Prostate gland (tissue), 2 donors: ENCODE results near the gene GBP2. TPM values are rescaled to one million over a fixed set of nuclear protein-coding genes. Genes with fewer than 3 reads are reported as not detected.
A peak's percentile ranks its signal among the peaks of the same experiment; 100 is the strongest.

Source experiments
- DNase-seq: peaks from one replicate; pipeline ENCODE4 v3.0.0-alpha.2; 2019; ENCODE audit warnings: low spot score
- H3K27ac ChIP-seq, 2 donors: fragments of 200-600 bp; sonication (generic); 2 replicates each; pipeline ENCODE4 v1.5.1; 2017 to 2019
- H3K27me3 ChIP-seq: fragments of 200-600 bp; sonication (generic); replicated peaks from 2 replicates; pipeline ENCODE4 v1.5.1; 2019; ENCODE audit not compliant: insufficient read depth
- H3K36me3 ChIP-seq, 2 donors: fragments of 200-600 bp; sonication (generic); 1 replicate in 1 of 2; 2 replicates in 1 of 2; pipeline versions ENCODE4 v1.5.1 to v1.8.1; 2017 to 2019
- H3K4me1 ChIP-seq: fragments of 200-600 bp; sonication (generic); replicated peaks from 2 replicates; pipeline ENCODE4 v1.5.1; 2019
- H3K4me3 ChIP-seq, 2 donors: fragments of 200-600 bp; sonication (generic); 2 replicates each; pipeline ENCODE4 v1.5.1; 2017 to 2019
- H3K9me3 ChIP-seq: fragments of 200-600 bp; sonication (generic); 2 replicates; pipeline ENCODE4 v1.5.1; 2017
- CTCF ChIP-seq, 4 experiments: fragments of 200-600 bp in 2 of 4; fragments of 450-650 bp in 2 of 4; sonication (generic) in 2 of 4; IDR thresholded peaks; 1 replicate in 3 of 4; 2 replicates in 1 of 4; pipeline ENCODE4 v1.5.1; 2016 to 2019; ENCODE audit warnings: antibody characterized with exemption in 4 of 4, mild to moderate bottlenecking in 2 of 4, moderate library complexity in 2 of 4
- POLR2A ChIP-seq: fragments of 450-650 bp; IDR thresholded peaks from one replicate; pipeline ENCODE4 v1.6.1; 2016; ENCODE audit warnings: antibody characterized with exemption, mild to moderate bottlenecking
- POLR2AphosphoS5 ChIP-seq: sonication (generic); formaldehyde crosslinking; IDR thresholded peaks from one replicate; pipeline ENCODE4 v1.6.1; 2017; ENCODE audit warnings: antibody characterized with exemption
- WGBS: methylation state at CpG from one replicate; pipeline ENCODE4 v1.1.5; 2018; 5-methylcytosine and 5-hydroxymethylcytosine counted together
- intact Hi-C: fragments of 100-400 bp; cut with DNase I; formaldehyde crosslinking; loops from one replicate; pipeline ENCODE4 v1.14.2; 2022
- total RNA-seq, 2 donors: library from RNA; depleted of rRNA; stranded (reverse); fragments of >200 nt; gene quantifications; one replicate each; pipeline ENCODE4 v1.1.0, GENCODE V29; 2016

The GBP2 gene, protein sequence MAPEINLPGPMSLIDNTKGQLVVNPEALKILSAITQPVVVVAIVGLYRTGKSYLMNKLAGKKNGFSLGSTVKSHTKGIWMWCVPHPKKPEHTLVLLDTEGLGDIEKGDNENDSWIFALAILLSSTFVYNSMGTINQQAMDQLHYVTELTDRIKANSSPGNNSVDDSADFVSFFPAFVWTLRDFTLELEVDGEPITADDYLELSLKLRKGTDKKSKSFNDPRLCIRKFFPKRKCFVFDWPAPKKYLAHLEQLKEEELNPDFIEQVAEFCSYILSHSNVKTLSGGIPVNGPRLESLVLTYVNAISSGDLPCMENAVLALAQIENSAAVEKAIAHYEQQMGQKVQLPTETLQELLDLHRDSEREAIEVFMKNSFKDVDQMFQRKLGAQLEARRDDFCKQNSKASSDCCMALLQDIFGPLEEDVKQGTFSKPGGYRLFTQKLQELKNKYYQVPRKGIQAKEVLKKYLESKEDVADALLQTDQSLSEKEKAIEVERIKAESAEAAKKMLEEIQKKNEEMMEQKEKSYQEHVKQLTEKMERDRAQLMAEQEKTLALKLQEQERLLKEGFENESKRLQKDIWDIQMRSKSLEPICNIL
- 10 to 100 TPM; 34.8 to 66.4 TPM for total RNA-seq

DNA sequence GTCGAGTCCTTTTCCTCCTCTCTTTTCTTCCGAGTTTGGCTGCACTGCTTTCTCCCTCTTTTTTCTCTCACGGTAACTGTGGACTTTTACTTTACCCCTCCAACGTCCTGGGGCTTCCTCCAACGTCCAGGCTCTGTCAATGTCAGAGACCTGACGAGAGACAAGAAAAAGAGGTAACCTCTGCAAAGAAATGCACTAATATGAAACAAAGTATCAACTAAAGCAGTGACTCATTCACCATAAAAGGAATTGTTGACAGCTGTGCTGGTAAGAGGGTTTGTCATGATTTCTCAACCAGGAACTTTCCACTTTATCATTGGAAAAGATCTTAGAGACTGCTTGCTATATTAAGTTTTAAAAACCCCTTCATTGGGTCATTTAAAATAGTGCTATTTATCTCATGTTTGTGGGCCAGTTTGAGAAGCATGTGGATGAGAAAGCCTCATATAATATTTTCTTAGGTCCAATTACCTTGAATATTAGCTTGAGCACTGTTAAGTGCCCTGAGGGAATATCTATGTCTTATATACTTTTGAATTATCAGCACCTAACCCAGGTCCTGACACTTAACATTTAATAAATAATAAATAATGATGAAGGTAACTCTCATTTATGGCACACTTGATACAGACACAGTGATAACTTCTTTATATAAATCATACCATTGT is at the start of gene GBP2:
Gene GBP2 (minus strand): TSS at position 202 of the 668 bp plus-strand sequence. CDS start 4,148 bp downstream, outside the sequence.
- Histone ChIP-seq H3K4me1 (no peaks in the 10 kb centered on the region), H3K36me3 (no peaks in the 10 kb centered on the region), H3K9me3 (no peaks in the 10 kb centered on the region), H3K27ac (peak within 1 kb of the TSS; percentile 78 to 83), H3K27me3 (no peaks in the 10 kb centered on the region), H3K4me3 (peak within 1 kb of the TSS; percentile 37 to 38)
- intact Hi-C loops, result no loop called here
- TF ChIP-seq CTCF (IDR thresholded peaks at IDR 0.05), result no peak
- TF ChIP-seq POLR2A, result peak; percentile 79
- peak; percentile 95 for TF ChIP-seq POLR2AphosphoS5
- peak; percentile 33 for DNase-seq
- 2% methylated on average over 6 of the region's 6 CpGs for WGBS

DNA sequence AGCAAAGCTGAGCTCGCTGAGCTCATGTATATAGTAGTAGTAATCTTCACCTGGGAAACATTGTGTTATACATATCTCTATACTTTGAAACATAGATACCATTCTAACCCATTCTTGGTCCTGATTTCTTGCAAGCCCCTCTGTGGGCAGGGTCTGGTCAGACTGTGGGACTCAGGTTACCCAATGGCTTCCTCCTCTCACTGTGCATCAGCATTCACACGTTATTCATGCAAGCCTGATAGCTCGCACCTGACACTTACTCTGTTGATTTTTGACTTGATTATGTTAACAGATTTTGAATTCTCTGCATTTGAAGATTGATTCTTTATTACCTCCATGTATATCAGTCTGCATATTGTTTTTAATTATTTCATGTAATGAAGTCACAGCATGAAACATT is 48.6 kb upstream of the GBP2 start:
- Histone ChIP-seq H3K4me3 (no peak overlapping the region), H3K27ac (no peak overlapping the region), H3K9me3 (no peaks in the 10 kb centered on the region), H3K36me3 (no peaks in the 10 kb centered on the region), H3K4me1 (no peaks in the 10 kb centered on the region), H3K27me3 (no peaks in the 10 kb centered on the region)
- intact Hi-C loops, result no loop called here
- 94% methylated on average over 3 of the region's 3 CpGs for WGBS
- no peak for DNase-seq
- TF ChIP-seq POLR2A (no peak), CTCF (IDR thresholded peaks at IDR 0.05) (no peak), POLR2AphosphoS5 (no peak)

DNA sequence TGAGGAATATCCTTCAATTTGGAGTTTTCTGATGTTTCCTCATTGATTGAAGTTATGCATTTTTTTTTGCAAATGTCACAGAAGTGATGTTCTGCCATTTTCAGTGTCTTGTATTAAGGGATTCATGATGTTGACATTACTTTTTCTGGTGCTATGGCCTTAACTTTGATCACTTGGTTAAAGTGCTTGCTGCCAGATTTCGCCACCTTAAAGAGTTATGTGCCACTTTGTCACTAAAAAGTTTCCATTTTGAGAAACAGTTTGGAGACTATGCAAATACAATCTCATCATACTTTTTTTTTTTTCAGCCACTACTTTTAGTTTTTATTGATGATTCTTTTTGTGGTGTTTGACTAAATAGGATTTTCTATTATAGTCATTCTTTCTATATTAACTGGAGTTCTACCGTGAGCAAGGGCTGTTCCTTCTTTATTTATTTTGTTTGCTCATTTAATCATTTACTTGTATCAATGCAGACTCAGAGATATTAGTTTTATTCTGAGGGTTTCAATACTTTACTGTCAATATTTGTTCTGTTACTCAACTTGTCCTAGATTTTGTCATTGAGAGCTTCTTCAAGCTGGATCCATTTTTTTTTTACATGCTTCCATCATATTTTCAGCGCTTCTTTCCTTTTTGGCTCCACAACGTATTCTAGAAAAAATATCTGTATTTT is 46.7 kb upstream of the GBP2 start:
- no peaks in the 10 kb centered on the region for H3K36me3 ChIP-seq
- no peak overlapping the region for H3K27ac ChIP-seq
- H3K27me3 ChIP-seq, result no peaks in the 10 kb centered on the region
- TF ChIP-seq POLR2A, result no peak
- no peak for TF ChIP-seq CTCF (IDR thresholded peaks at IDR 0.05)
- TF ChIP-seq POLR2AphosphoS5, result no peak
- no peaks in the 10 kb centered on the region for H3K9me3 ChIP-seq
- intact Hi-C loops, result no loop called here
- no peak overlapping the region for H3K4me3 ChIP-seq
- no peak for DNase-seq
- 84% methylated on average over 4 of the region's 4 CpGs for WGBS
- H3K4me1 ChIP-seq, result no peaks in the 10 kb centered on the region

- TF ChIP-seq POLR2A (no peak), CTCF (IDR thresholded peaks at IDR 0.05) (no peak), POLR2AphosphoS5 (no peak)
- DNase-seq, result no peak
- intact Hi-C loops, result no loop called here
- Histone ChIP-seq H3K9me3 (no peaks in the 10 kb centered on the region), H3K27ac (no peak overlapping the region), H3K36me3 (no peaks in the 10 kb centered on the region), H3K4me1 (no peaks in the 10 kb centered on the region), H3K27me3 (no peaks in the 10 kb centered on the region), H3K4me3 (no peak overlapping the region)
These were observed 45.1 kb upstream of the GBP2 start for GRCh38 chr1:89171067-89171438.
